ENCODE data around the gene ITGB7. TPM values are rescaled to one million over a fixed set of nuclear protein-coding genes. Genes with fewer than 3 reads are reported as not detected.
A peak's percentile ranks its signal among the peaks of the same experiment; 100 is the strongest.

ITGB7 gene
- total and polyA plus RNA-seq, 10 of the 15 experiments (the other 5 are each of a cell fraction or from before 2014, with no cell fraction given) = 54.5 to 487 (median 252) TPM

GRCh38 chr12:53217051-53217930 is 10.2 kb upstream of the ITGB7 start:
- in situ Hi-C loops (cut with MboI) = no loop called here
- Histone ChIP-seq H3K4me2 (ENCODE audit: control insufficient read depth, insufficient read depth) (peak overlapping the region; percentile 54), H3K4me1 (ENCODE audit: control insufficient read depth, insufficient read depth, low read length) (peaks cover 15% of the 10 kb centered on the region), H3K9ac (ENCODE audit: control insufficient read depth, insufficient read depth, low read length) (no peak overlapping the region), H3K4me3 (0 out of 2 replicates have a peak overlapping the region, but pooled peaks have one; percentile 16), H3K9me3 (replicated peaks; ENCODE audit: control insufficient read depth, insufficient read depth, low read length) (no peaks in the 10 kb centered on the region), H3K79me2 (ENCODE audit: control insufficient read depth, insufficient read depth, low read length) (peaks cover 4% of the 10 kb centered on the region; the same call in 1 of the 2 replicates), H3K27me3 (replicated peaks in 1 of 2; ENCODE audit: control insufficient read depth in 2 of 2, insufficient read depth in 2 of 2, low read length in 1 of 2) (no peaks in the 10 kb centered on the region), H3K27ac (ENCODE audit: control insufficient read depth, insufficient read depth) (no peak overlapping the region), H3K36me3 (ENCODE audit: control insufficient read depth in 2 of 2, insufficient read depth in 2 of 2, low read length in 1 of 2) (peaks cover 6 to 8% of the 10 kb centered on the region in 2 experiments), H4K20me1 (ENCODE audit: control insufficient read depth, insufficient read depth) (no peaks in the 10 kb centered on the region), H2AFZ (ENCODE audit: control insufficient read depth, low read depth, low read length) (no peak overlapping the region)
- POLR2A ChIA-PET = interaction anchor here (0.6 to 4.4 kb wide), 4 partner anchors 9 to 152 kb away, joined by 3 to 28 read pairs (median 3); partner anchors contain the start of gene ITGB7
- RAD21 ChIA-PET (ENCODE audit: unreplicated experiment) = interaction anchor here (0.6 to 11.1 kb wide), 15 partner anchors 9 to 392 kb away, joined by 3 to 146 read pairs (median 4); partner anchors contain the start of genes AAAS, ESPL1 and ITGB7
- CTCF ChIA-PET = interaction anchor here (0.6 to 15.7 kb wide), 14 partner anchors 8 to 233 kb away, joined by 3 to 315 read pairs (median 7); partner anchors contain the start of genes CSAD, ESPL1, PFDN5 and ZNF740
- no TSS peak for BruUV-seq (replicated peaks)
- 88% methylated on average over 19 of the region's 19 CpGs for WGBS (ENCODE audit: insufficient coverage, insufficient replicate concordance, low lambda C conversion rate, missing lambda C conversion rate)
- DNase-seq (ENCODE audit: low read depth, low spot score) = no peak
- ATAC-seq = no peak
- intact Hi-C loops (cut with micrococcal nuclease; ENCODE audit: unreplicated experiment) = no loop called here
- SMC1A ChIA-PET (ENCODE audit: uncharacterized antibody, unreplicated experiment) = interaction anchor here (0.7 to 16.4 kb wide), 16 partner anchors 10 to 204 kb away, joined by 3 to 155 read pairs (median 3); partner anchors contain the start of genes AAAS, ESPL1, ITGB7 and SOAT2
- no peak for FAIRE-seq
- no peak for TF ChIP-seq MXI1 (IDR thresholded peaks at IDR 0.05; ENCODE audit: low read depth, low read length)
- no peak for TF ChIP-seq SMC3 (IDR thresholded peaks at IDR 0.05; ENCODE audit: borderline replicate concordance, low read length)
- TF ChIP-seq KAT2A (conservative IDR thresholded peaks at IDR 0.05; ENCODE audit: control insufficient read depth, low read depth, low read length) = no peak
- no peak for TF ChIP-seq CHD2 (IDR thresholded peaks at IDR 0.05; ENCODE audit: borderline replicate concordance, low read depth, low read length)
- no peak for TF ChIP-seq STAT1 (conservative IDR thresholded peaks at IDR 0.05)
- TF ChIP-seq ZNF592 (IDR thresholded peaks at IDR 0.05) = no peak
- no peak for TF ChIP-seq SUZ12 (IDR thresholded peaks at IDR 0.05; ENCODE audit: unreplicated experiment)
- no peak for TF ChIP-seq ZBED1 (IDR thresholded peaks at IDR 0.05; ENCODE audit: borderline replicate concordance)
- no peak for TF ChIP-seq MYB (IDR thresholded peaks at IDR 0.05; ENCODE audit: borderline replicate concordance, low read depth, low read length)
- TF ChIP-seq BHLHE40 (IDR thresholded peaks at IDR 0.05; ENCODE audit: borderline replicate concordance in 1 of 2, low read depth in 2 of 2, low read length in 1 of 2) = no peak
- TF ChIP-seq SMARCA5 (IDR thresholded peaks at IDR 0.05) = no peak
- no peak for TF ChIP-seq IRF4 (IDR thresholded peaks at IDR 0.05; ENCODE audit: low read depth, low read length)
- TF ChIP-seq RUNX3 (IDR thresholded peaks at IDR 0.05; ENCODE audit: low read length) = no peak
- no peak for TF ChIP-seq ZBTB11 (CRISPR knock-in tag; IDR thresholded peaks at IDR 0.05)
- TF ChIP-seq KLF5 (IDR thresholded peaks at IDR 0.05; ENCODE audit: partially characterized antibody) = no peak

All from GM12878 (cell line).